ENCODE measurements around the gene TBL2. TPM values are rescaled to one million over a fixed set of nuclear protein-coding genes. Genes with fewer than 3 reads are reported as not detected.
"Not testable (repeated sequence)": the region's sequence is repeated elsewhere in the genome, so short reads cannot be mapped to it uniquely, and the experiment has no call there.

The TBL2 gene
- total and polyA plus RNA-seq, 7 experiments from 2014 or later = 19.2 to 40.9 (median 29.0) TPM

DNA sequence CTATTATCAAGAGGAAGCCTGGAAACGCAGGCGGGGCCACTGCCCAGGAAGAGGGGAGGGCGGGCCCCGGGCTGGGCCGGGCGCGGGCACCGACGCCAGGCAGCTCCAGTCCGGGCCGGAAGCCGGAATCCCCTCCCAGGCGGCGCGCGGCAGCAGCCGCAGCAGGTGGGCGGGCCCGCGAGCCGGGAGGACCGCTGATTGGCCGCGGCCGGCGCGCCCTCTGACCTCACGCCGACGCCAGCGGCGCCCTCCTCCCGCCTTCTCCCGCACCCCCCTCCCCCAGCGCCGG, 21.3 kb downstream of the TBL2 start:
- intact Hi-C loops (cut with micrococcal nuclease) = loop anchor here (1.0 to 10.0 kb wide), 8 partner anchors 21 to 1968 kb away; partner anchors contain the start of genes ABHD11 (in 2 of the 2), BAZ1B (in 2 of the 2), POM121 (in 1 of the 2) and RFC2 (in 1 of the 2)
- Mint-ChIP-seq H3K27me3 (no peaks in the 10 kb centered on the region), H3K36me3 (peaks cover 0 to 10% (median 4%) of the 10 kb centered on the region in 5 donors), H3K27ac (peak overlapping the region; percentile 92 to 98 (median 95)), H3K4me1 (peaks cover 24 to 41% (median 33%) of the 10 kb centered on the region in 7 donors), H3K4me3 (peak overlapping the region; percentile 88 to 97 (median 93)), H3K9me3 (peaks cover 0 to 4% (median 0%) of the 10 kb centered on the region in 11 donors)
- ChIA-PET POLR2A (interaction anchor here (0.6 to 4.4 kb wide), 9 partner anchors 9 to 75 kb away, joined by 3 to 46 read pairs (median 4); partner anchors contain the start of genes BAZ1B and TBL2), CTCF (no interaction called here)
- Histone ChIP-seq H3K27me3 (ENCODE audit: control insufficient read depth in 2 of 2, insufficient read depth in 2 of 2, low read length in 2 of 2) (no peaks in the 10 kb centered on the region), H3K36me3 (ENCODE audit: control insufficient read depth in 2 of 3, insufficient read depth in 3 of 3, low read length in 3 of 3) (peaks cover 0 to 10% (median 4%) of the 10 kb centered on the region in 3 experiments), H3K4me1 (ENCODE audit: control insufficient read depth in 2 of 2, insufficient read depth in 2 of 2, low read length in 2 of 2) (peaks cover 17 to 23% of the 10 kb centered on the region in 2 donors), H3K9me3 (ENCODE audit: control insufficient read depth in 2 of 3, low read length in 3 of 3) (no peaks in the 10 kb centered on the region), H3K27ac (ENCODE audit: low read depth, low read length) (peak overlapping the region; percentile 100), H3K4me3 (ENCODE audit: low read length) (peak overlapping the region; percentile 81)
- DNase-seq = peak; percentile 86 to 95 (median 91)
- ATAC-seq = peak; percentile 93

DNA sequence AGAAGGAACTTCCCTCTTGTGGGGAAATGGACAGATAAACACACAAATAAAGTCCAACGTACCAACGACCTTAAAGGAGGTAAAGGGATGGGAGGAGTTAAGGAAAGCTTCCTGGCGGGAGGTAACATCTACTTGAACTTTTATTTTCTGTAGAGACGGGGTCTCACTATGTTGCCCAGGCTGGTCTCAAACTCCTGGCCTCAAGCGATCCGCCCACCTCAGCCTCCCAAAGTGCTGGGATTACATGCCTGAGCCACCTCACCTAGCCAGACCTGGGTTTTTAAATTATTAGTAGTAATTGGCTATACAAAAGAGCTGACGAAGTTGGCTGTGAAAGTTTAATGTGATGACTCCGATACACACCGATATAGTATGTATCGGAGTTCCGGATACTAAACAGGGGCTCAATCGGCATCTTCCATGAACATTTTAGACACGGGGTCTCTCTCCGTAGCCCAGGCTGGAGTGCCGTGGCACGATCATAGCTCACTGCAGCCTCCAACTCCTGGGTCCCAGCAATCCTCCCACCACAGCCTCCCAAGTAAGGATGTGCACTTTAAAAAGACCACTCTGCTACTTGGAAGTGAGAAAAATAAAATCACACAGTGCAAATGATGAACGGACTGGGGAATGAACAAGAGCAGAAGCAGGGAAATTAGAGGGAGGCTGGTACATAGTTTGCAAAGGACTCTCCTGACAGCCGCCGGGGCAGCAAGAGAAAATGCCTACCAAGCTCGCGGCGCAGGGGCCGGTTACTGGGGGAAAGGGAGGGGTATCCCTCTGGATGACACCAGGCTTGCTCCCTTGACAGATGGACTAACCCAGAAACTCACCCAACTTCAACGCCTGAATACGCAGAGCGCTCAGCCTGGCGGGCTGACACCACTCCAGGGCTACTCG, 21.9 kb downstream of the TBL2 start:
- H3K27ac ChIP-seq (ENCODE audit: low read depth, low read length) = peak overlapping the region; percentile 100
- Mint-ChIP-seq H3K27ac (peak overlapping the region; percentile 79 to 98 (median 95)), H3K36me3 (peaks cover 0 to 12% (median 7%) of the 10 kb centered on the region in 5 donors), H3K27me3 (no peaks in the 10 kb centered on the region), H3K9me3 (peaks cover 0 to 4% (median 0%) of the 10 kb centered on the region in 11 donors), H3K4me1 (peaks cover 24 to 43% (median 33%) of the 10 kb centered on the region in 7 donors), H3K4me3 (peak overlapping the region; percentile 88 to 97 (median 93))
- peaks cover 0 to 16% (median 4%) of the 10 kb centered on the region in 3 experiments for H3K36me3 ChIP-seq (ENCODE audit: control insufficient read depth in 2 of 3, insufficient read depth in 3 of 3, low read length in 3 of 3)
- H3K4me1 ChIP-seq (ENCODE audit: control insufficient read depth in 2 of 2, insufficient read depth in 2 of 2, low read length in 2 of 2) = peaks cover 17 to 23% of the 10 kb centered on the region in 2 donors
- no peak for ATAC-seq
- H3K4me3 ChIP-seq (ENCODE audit: low read length) = peak overlapping the region; percentile 81
- intact Hi-C loops (cut with micrococcal nuclease) = loop anchor here (1.0 to 10.0 kb wide), 8 partner anchors 22 to 1968 kb away; partner anchors contain the start of genes ABHD11 (in 2 of the 2), BAZ1B (in 2 of the 2), POM121 (in 1 of the 2) and RFC2 (in 1 of the 2)
- no peaks in the 10 kb centered on the region for H3K9me3 ChIP-seq (ENCODE audit: control insufficient read depth in 2 of 3, low read length in 3 of 3)
- ChIA-PET POLR2A (interaction anchor here (0.6 to 4.4 kb wide), 11 partner anchors 9 to 121 kb away, joined by 3 to 46 read pairs (median 4); partner anchors contain the start of genes BAZ1B and TBL2), CTCF (no interaction called here)
- H3K27me3 ChIP-seq (ENCODE audit: control insufficient read depth in 2 of 2, insufficient read depth in 2 of 2, low read length in 2 of 2) = no peaks in the 10 kb centered on the region
- no peak for DNase-seq

DNA sequence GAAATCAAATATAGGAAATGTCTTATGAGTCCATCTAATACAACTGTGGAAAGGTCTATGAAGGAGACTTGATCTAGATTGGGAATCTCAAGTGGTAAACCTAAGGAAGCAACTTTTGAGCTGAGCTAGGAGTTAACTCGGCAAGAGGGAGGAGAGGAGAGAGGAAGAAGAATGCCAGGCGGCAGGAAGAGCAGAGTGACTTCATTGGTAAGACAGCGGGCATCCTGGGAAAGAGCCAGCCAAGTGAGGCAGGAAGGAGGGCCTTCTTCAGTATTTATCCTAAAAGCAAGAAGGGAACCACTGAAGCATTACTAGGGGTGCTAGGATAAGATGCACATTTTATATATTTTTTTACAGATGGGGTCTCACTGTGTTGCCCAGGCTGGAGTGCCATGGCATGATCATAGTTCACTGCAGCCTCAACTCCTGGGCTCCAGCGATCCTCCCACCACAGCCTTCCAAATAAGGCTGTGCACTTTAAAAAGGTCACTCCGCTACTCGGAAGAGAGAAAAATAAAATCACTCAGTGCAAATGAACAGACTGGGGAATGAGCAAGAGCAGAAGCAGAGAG, 22.9 kb downstream of the TBL2 start:
- H3K36me3 Mint-ChIP-seq = peaks cover 0 to 17% (median 10%) of the 10 kb centered on the region in 5 donors
- Histone ChIP-seq H3K9me3 (ENCODE audit: control insufficient read depth in 2 of 3, low read length in 3 of 3) (no peaks in the 10 kb centered on the region), H3K4me1 (ENCODE audit: control insufficient read depth in 2 of 2, insufficient read depth in 2 of 2, low read length in 2 of 2) (peaks cover 17 to 23% of the 10 kb centered on the region in 2 donors), H3K27ac (ENCODE audit: low read depth, low read length) (peak overlapping the region; percentile 100), H3K36me3 (ENCODE audit: control insufficient read depth in 2 of 3, insufficient read depth in 3 of 3, low read length in 3 of 3) (peaks cover 0 to 23% (median 4%) of the 10 kb centered on the region in 3 experiments), H3K27me3 (ENCODE audit: control insufficient read depth in 2 of 2, insufficient read depth in 2 of 2, low read length in 2 of 2) (no peaks in the 10 kb centered on the region), H3K4me3 (ENCODE audit: low read length) (peak overlapping the region; percentile 81)
- peaks cover 27 to 50% (median 37%) of the 10 kb centered on the region in 7 donors for H3K4me1 Mint-ChIP-seq
- peak overlapping the region; percentile 79 to 98 (median 95) for H3K27ac Mint-ChIP-seq
- intact Hi-C loops (cut with micrococcal nuclease) = loop anchor here (5.0 to 10.0 kb wide), 3 partner anchors 631 to 1969 kb away; partner anchors contain the start of genes POM121 (in 1 of the 2) and RFC2 (in 1 of the 2)
- no peak for DNase-seq
- no peak for ATAC-seq
- peaks cover 0 to 4% (median 0%) of the 10 kb centered on the region in 11 donors for H3K9me3 Mint-ChIP-seq
- POLR2A ChIA-PET = interaction anchor here (0.6 to 4.4 kb wide), 4 partner anchors 10 to 122 kb away, joined by 3 to 46 read pairs (median 12); partner anchors contain the start of gene BAZ1B
- CTCF ChIA-PET = no interaction called here
- H3K4me3 Mint-ChIP-seq = peak overlapping the region; percentile 88 to 97 (median 93)
- H3K27me3 Mint-ChIP-seq = no peaks in the 10 kb centered on the region

DNA sequence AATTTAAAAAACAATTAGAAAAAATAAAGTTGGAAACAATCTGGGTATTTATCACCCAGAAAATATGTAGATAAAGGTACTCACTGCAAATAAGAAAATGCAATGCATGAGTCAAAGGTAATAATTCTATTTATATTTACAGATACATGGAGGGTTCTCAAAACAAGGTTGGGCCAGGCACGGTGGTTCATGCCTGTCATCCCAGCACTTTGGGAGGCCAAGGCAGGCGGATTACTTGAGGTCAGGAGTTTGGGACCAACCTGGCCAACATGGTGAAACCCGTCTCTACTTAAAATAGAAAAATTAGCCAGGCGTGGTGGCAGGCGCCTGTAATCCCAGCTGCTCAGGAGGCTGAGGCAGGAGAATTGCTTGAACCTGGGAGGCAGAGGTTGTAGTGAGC, 28.3 kb downstream of the TBL2 start:
- H3K9me3 ChIP-seq (ENCODE audit: control insufficient read depth in 2 of 3, low read length in 3 of 3); H3K4me1 ChIP-seq (ENCODE audit: control insufficient read depth in 2 of 2, insufficient read depth in 2 of 2, low read length in 2 of 2); H3K27me3 Mint-ChIP-seq; H3K9me3 Mint-ChIP-seq; DNase-seq; H3K4me3 ChIP-seq (ENCODE audit: low read length); CTCF ChIA-PET; H3K27me3 ChIP-seq (ENCODE audit: control insufficient read depth in 2 of 2, insufficient read depth in 2 of 2, low read length in 2 of 2); H3K27ac ChIP-seq (ENCODE audit: low read depth, low read length); ATAC-seq: not testable (repeated sequence)
- H3K27ac Mint-ChIP-seq = peak overlapping the region in 1 of 9 donors; percentile 29
- peak overlapping the region in 1 of 10 donors; percentile 27 for H3K4me3 Mint-ChIP-seq
- peaks cover 29 to 67% (median 46%) of the 10 kb centered on the region in 7 donors for H3K4me1 Mint-ChIP-seq
- peaks cover 0 to 53% (median 7%) of the 10 kb centered on the region in 3 experiments for H3K36me3 ChIP-seq (ENCODE audit: control insufficient read depth in 2 of 3, insufficient read depth in 3 of 3, low read length in 3 of 3)
- POLR2A ChIA-PET = interaction anchor here (0.7 to 0.9 kb wide), 2 partner anchors 9 to 25 kb away, joined by 3 to 4 read pairs; no protein-coding TSS in a partner anchor
- intact Hi-C loops (cut with micrococcal nuclease) = loop anchor here in 1 of 2 donors (10.0 kb wide), 2 partner anchors 625 to 1975 kb away; partner anchors contain the start of gene POM121
- peaks cover 5 to 24% (median 14%) of the 10 kb centered on the region in 5 donors for H3K36me3 Mint-ChIP-seq

DNA sequence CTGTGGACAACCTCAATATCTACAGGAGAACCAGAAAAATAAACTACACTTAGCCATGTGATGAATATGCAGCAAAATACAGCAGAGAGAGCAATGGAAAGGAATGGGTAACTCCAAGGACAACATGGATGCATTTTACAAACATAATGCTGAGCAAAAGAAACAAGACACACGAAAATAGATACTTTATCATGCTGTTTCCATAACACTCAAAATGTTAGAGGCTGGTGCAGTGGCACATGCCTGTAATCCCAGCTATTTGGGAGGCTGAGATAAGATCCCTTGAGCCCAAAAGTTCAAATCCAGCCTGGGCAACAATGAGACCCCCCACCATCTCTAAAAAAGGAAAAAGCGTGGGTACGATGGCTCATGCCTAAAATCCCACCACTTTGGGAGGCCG, 29.2 kb downstream of the TBL2 start:
- Histone ChIP-seq H3K27me3 (ENCODE audit: control insufficient read depth in 2 of 2, insufficient read depth in 2 of 2, low read length in 2 of 2) (no peaks in the 10 kb centered on the region), H3K9me3 (ENCODE audit: control insufficient read depth in 2 of 3, low read length in 3 of 3) (no peaks in the 10 kb centered on the region), H3K4me1 (ENCODE audit: control insufficient read depth in 2 of 2, insufficient read depth in 2 of 2, low read length in 2 of 2) (peaks cover 0 to 6% of the 10 kb centered on the region in 2 donors), H3K27ac (ENCODE audit: low read depth, low read length) (no peak overlapping the region), H3K4me3 (ENCODE audit: low read length) (no peak overlapping the region), H3K36me3 (ENCODE audit: control insufficient read depth in 2 of 3, insufficient read depth in 3 of 3, low read length in 3 of 3) (peaks cover 0 to 53% (median 7%) of the 10 kb centered on the region in 3 experiments)
- Mint-ChIP-seq H3K4me3 (peak overlapping the region in 2 of 10 donors; percentile 15 to 36), H3K27ac (peak overlapping the region in 5 of 9 donors; percentile 15 to 85 (median 33)), H3K9me3 (no peaks in the 10 kb centered on the region), H3K4me1 (peaks cover 21 to 58% (median 37%) of the 10 kb centered on the region in 7 donors), H3K36me3 (peaks cover 5 to 21% (median 14%) of the 10 kb centered on the region in 5 donors), H3K27me3 (no peaks in the 10 kb centered on the region)
- intact Hi-C loops (cut with micrococcal nuclease) = no loop called here
- DNase-seq (no peak), ATAC-seq (no peak)
- ChIA-PET CTCF (interaction anchor here (0.6 kb wide), 1 partner anchor 447 kb away, joined by 4 read pairs; no protein-coding TSS in a partner anchor), POLR2A (interaction anchor here (0.6 to 0.7 kb wide), 3 partner anchors 24 to 26 kb away, joined by 3 to 4 read pairs (median 3); no protein-coding TSS in a partner anchor)

DNA sequence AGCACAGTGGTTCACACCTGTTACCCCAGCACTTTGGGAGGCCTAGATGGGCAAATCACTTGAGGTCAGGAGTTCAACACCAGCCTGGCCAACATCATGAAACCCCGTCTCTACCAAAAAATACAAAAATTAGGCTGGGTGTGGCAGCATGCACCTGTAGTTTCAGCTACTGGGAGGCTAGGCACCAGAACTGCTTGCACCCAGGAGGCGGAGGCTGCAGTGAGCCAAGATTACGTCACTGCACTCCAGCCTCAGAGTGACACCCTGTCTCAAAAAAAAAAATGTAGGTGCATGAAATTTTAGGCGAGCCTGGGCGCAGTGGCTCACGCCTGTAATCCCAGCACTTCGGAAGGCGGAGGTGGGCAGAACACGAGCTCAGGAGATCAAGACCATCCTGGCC, 30.5 kb downstream of the TBL2 start:
- ATAC-seq (no peak), DNase-seq (no peak)
- Histone ChIP-seq H3K27ac (ENCODE audit: low read depth, low read length) (no peak overlapping the region), H3K27me3 (ENCODE audit: control insufficient read depth in 2 of 2, insufficient read depth in 2 of 2, low read length in 2 of 2) (no peaks in the 10 kb centered on the region), H3K36me3 (ENCODE audit: control insufficient read depth in 2 of 3, insufficient read depth in 3 of 3, low read length in 3 of 3) (peaks cover 3 to 61% (median 3%) of the 10 kb centered on the region in 3 experiments), H3K4me3 (ENCODE audit: low read length) (no peak overlapping the region), H3K9me3 (ENCODE audit: control insufficient read depth in 2 of 3, low read length in 3 of 3) (no peaks in the 10 kb centered on the region), H3K4me1 (ENCODE audit: control insufficient read depth in 2 of 2, insufficient read depth in 2 of 2, low read length in 2 of 2) (peaks cover 0 to 6% of the 10 kb centered on the region in 2 donors)
- Mint-ChIP-seq H3K9me3 (no peaks in the 10 kb centered on the region), H3K36me3 (peaks cover 5 to 24% (median 14%) of the 10 kb centered on the region in 5 donors), H3K4me3 (peak overlapping the region in 1 of 10 donors; percentile 25), H3K27me3 (no peaks in the 10 kb centered on the region), H3K27ac (peak overlapping the region in 2 of 9 donors; percentile 34 to 52), H3K4me1 (peaks cover 25 to 56% (median 37%) of the 10 kb centered on the region in 7 donors)
- ChIA-PET POLR2A (interaction anchor here (0.6 to 0.9 kb wide), 3 partner anchors 18 to 29 kb away, joined by 3 read pairs; no protein-coding TSS in a partner anchor), CTCF (interaction anchor here (0.6 to 0.7 kb wide), 2 partner anchors 12 to 182 kb away, joined by 4 to 8 read pairs; no protein-coding TSS in a partner anchor)
- intact Hi-C loops (cut with micrococcal nuclease) = no loop called here
